VCaP (cell line): ENCODE results near the gene ACTR5.

Experiments
- H3K27ac ChIP-seq: fragments of 450-650 bp; 2 replicates; pipeline ENCODE4 v1.5.1; 2017
- CTCF ChIP-seq: fragments of 450-650 bp; conservative IDR thresholded peaks from 2 replicates; pipeline ENCODE4 v1.5.1; 2017; ENCODE audit warnings: mild to moderate bottlenecking, moderate library complexity

The ACTR5 gene

GRCh38 chr20:38729767-38730166 lies 18.5 kb upstream of the ACTR5 start:
- no peak overlapping the region for H3K27ac ChIP-seq
- no peak for TF ChIP-seq CTCF

GRCh38 chr20:38730167-38730988 lies 17.9 kb upstream of the ACTR5 start:
- H3K27ac ChIP-seq, result peak overlapping the region; percentile 23; the same call in 1 of the 2 replicates

GRCh38 chr20:38730989-38731737 lies 17.1 kb upstream of the ACTR5 start:
- TF ChIP-seq CTCF, result peak; percentile 99
- H3K27ac ChIP-seq, result peak overlapping the region; percentile 23; the same call in 1 of the 2 replicates

More at GRCh38 chr20:38730167-38730988, 17.9 kb upstream of the ACTR5 start:
- TF ChIP-seq CTCF, result no peak

- H3K27ac ChIP-seq, result no peak overlapping the region
- no peak; the same call in 1 of the 2 replicates for TF ChIP-seq CTCF
Observed at GRCh38 chr20:38731738-38732113, 16.5 kb upstream of the ACTR5 start.

GRCh38 chr20:38732981-38733380 lies 15.3 kb upstream of the ACTR5 start:
- no peak for TF ChIP-seq CTCF
- H3K27ac ChIP-seq, result no peak overlapping the region

GRCh38 chr20:38735172-38735571 lies 13.1 kb upstream of the ACTR5 start:
- H3K27ac ChIP-seq, result no peak overlapping the region
- TF ChIP-seq CTCF, result no peak

GRCh38 chr20:38737887-38738286 lies 10.4 kb upstream of the ACTR5 start:
- H3K27ac ChIP-seq, result no peak overlapping the region
- TF ChIP-seq CTCF, result no peak
